HG03457 (cell line): ENCODE data around the gene GPC5.
"Not testable (repeated sequence)": the region's sequence is repeated elsewhere in the genome, so short reads cannot be mapped to it uniquely, and the experiment has no call there.

Experiments
- ATAC-seq: cut with Tn5 transposase; IDR thresholded peaks from one replicate; pipeline ENCODE4 v1.9.1; 2021; ENCODE audit warnings: moderate number of reproducible peaks; ENCODE audit not compliant: unreplicated experiment

GPC5 gene

DNA sequence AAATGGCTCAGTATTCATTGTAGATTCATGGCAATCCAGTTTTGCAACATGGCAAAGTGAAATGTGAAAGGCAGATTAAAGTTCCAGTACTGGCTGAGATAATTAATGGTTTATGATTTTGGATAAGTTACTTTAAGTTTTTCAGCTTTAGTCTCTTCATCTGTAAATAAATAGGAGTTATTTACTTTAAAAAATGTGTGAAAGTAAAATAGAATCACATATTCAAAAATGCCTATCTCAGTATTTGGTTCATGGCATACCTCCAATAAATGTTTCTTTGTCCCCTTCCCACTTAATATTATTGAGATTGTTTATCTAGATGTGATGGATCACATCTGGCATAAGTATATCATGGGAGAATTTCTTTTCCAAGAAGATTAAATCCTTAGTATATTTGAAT, 426.0 kb downstream of the GPC5 start:
- ATAC-seq = no peak

DNA sequence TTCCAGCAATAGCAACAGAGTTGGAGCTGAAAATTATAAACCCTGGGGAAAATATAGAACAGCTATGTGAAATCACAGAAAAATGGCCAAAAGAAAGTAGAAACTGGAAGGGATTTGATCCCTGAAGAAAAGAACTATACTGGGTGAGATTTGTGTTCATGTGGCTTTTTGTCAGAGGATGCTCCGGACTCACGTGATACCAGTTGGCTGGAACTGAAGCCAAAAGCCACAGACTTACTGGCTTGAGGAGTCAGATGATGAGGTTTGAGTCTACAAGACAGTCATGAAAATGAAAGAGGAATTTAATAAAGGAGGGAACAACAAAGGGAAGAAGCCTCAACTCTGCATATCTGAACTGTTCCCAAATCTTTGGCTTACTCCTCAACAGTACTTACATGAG, 427.1 kb downstream of the GPC5 start:
- ATAC-seq = no peak

DNA sequence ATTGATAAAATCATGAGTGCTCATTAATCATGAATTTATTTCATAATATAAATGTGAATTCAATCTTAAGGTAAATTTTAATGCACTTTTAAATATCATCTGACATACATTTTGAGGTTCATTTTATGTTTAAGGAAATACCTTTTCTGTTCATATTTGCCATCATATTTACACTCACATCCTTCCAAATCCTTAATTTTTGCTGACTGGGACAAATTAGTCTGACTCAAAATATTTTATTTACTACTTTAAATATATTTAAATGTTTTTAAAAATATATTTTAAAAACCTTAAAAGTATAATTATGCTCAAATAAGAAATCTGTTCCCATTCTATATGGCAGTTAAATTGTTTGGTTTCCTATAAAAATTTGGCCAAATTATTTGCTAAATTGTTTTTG, 438.1 kb downstream of the GPC5 start:
- ATAC-seq = no peak

DNA sequence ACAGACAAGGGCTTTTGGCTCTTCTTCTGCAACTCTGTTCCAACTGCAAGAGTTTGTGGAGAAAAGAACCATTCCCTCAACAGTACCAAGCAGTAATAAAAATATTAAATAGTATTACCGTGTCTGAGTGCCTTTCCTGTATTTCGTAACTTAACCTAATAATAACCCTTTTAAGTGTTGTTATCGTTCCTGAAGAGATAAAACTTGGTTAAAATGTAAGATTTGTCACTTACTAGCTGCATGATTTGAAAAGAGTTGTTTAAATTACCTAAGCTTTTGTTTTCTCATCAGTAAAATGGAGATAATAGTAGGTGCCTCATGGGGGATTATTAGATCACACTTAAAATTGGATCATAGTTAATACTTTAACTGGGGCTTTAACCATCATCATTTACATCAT, 447.2 kb downstream of the GPC5 start:
- ATAC-seq = no peak

DNA sequence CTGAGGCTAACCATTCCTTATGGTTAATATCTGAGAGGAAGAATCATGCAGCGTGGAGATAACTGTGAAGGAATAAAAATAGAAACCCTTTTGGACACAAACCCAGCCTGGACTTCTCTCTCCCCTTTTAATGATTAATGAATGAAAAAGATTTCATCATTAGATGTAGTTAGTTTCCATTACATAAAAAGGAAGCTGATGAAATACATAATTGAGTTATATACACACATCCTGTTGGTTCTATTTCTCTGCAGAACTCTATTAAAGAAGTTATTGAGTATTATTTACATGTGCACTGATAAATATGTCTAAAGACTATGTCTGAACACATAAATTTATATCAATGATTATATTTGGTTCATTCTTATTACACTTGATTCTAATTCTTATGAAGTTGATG, 465.3 kb downstream of the GPC5 start:
- no peak for ATAC-seq

DNA sequence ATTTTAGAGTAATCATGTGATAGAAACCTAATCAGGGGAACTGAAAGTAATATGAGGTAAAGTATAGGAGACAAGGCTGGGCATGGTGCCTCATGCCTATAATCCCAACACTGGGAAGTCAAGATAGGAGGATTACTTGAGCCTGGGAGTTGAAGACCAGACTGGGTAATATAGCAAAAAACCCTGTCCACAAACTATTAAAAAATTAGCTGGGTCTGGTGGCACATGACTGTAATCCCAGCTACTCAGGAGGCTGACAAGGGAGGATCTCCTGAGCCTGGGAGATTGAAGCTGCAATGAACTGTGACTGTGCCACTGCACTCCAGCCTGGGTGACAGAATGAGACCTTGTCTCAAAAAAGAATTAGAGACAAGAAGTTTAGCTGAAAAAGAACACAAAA, 469.9 kb downstream of the GPC5 start:
- ATAC-seq = no peak

DNA sequence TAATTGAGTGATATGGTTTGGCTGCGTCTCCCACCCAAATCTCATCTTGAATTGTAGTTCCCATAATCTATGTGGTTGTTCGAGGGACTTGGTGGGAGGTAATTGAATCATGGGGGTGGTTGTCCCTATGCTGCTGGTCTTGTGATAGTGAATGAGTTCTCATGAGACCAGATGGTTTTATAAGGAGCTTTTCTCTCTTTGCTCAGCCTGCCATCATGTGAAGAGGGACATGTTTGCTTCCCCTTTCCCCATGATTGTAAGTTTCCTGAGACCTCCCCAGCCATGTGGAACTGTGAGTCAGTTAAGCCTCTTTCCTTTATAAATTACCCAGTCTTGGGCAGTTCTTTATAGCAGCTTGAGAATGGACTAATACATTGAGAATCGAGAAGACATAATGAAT, 480.1 kb downstream of the GPC5 start:
- no peak for ATAC-seq

DNA sequence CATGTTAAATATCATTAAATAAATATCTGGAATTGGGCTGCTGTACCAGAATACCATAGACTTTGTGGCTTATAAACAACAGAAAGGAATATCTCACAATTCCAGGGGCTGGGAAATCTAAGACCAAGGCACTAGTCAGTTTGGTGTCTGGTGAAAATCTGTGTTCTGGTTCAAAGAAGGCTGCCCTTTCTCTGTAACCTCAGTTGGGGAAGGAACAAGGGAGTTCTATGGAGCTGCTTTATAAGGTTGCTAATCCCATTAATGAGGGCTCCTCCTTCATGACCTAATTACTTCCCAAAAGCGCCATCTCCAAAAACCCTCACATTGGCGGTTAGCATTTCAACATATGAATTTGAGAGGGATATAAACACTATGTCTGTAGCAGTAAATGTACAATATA, 480.9 kb downstream of the GPC5 start:
- ATAC-seq = no peak

DNA sequence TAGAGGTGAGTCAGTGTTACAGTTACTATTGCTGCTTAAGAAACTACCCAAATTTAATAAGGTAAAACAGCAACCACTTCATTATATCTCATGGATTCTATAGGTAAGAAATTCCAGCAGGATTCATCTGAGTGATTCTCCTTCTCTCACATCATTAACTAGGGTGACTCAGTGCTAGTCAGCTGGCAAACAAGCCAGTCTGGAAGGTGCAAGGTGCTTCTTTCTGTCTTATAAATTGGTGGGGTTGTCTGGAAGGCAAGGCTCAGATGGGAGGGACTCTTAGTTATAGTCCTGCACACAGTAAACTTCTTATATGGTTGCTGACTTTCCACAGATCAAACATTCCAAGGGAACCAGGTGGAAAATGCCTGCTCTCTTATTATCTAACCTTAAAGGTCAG, 484.5 kb downstream of the GPC5 start:
- ATAC-seq = no peak

DNA sequence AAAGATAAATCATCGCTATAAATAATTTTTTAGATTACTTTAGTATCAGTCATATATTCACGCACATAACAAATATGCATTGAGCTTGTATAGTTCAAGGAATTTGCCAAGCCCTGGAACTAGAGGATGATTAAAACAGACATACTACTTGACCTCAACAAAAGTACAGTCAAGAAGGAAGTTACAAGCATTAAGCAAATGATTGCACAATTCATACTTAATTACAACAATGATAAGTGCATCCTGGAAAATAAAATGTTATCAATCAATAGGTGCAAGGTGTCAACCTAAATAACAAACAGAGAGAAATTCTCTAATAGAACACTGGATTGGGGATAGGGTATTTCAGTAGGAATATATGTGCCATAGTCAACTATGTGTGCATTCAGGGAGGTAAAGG, 491.2 kb downstream of the GPC5 start:
- ATAC-seq = no peak

DNA sequence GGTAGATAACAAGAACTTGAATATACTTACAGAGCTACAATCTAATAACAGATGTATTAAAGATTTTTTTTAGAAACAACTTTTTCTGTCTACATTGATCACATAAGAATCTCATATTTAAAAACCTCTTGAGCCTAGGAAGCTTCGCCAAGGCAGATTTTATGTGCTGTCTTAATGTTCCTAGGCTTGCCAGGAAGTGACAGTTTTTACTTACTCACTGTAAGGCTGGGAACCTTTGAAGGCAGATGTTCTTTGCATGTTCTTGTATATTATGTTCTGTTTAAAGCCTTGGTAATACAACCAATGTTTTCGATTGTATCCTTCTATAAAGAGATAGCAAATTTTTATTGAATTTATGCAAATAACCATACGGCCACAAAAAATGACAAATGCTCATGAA, 492.7 kb downstream of the GPC5 start:
- no peak for ATAC-seq

DNA sequence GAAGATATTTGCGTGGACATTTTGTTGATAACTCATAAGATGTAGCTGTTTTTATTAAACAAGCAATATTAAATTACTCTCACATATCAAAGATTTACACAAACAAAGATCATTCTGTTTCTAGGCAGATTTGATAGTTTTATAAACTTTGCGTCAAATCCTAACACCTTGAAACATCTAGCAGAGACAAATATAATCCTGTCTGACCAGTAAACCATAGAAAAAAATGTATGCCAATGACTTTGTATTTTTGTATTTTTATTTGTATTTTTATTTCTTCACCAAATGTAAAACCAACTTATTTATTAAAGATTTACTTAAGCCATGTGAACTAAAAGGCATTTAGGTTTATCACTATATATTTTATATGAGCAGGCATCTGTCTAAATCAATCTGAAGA, 494.6 kb downstream of the GPC5 start:
- no peak for ATAC-seq

DNA sequence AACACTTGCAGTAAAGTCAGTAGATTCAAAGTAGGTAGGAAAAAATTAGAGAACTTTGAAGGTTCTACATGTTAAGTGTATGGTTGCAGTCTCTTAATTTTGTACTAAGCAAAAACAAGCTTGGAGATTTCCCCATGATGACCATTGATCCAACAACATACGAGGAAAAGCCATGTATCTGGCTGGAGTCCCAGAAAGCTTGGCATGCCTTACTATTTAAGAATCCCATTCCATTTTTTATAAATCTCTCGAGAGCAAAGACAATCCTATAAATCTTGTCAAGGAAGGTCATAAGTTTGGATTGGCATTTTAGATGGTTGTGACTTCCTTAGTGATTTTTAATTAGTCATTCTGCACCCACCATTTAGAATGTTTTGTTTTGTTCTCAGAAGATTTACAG, 495.9 kb downstream of the GPC5 start:
- no peak for ATAC-seq

DNA sequence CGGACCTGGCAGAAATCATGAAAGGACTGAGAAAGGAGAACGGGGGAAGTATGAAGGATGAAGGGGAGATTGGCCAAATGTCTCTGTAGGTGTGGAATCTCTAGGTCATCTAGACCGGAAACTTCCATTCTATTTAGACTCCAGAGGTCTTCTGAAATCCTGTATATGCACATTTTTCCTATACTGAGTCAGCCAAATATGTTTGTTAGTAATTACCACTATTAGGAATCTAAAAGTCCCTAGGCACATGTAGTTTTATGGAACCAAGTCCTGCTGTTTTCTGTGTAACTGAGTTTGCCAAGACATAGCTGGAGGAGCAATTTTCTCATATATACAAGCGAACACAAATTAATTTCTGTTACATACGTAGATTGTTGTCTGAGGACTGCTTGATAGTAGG, 498.1 kb downstream of the GPC5 start:
- no peak for ATAC-seq

DNA sequence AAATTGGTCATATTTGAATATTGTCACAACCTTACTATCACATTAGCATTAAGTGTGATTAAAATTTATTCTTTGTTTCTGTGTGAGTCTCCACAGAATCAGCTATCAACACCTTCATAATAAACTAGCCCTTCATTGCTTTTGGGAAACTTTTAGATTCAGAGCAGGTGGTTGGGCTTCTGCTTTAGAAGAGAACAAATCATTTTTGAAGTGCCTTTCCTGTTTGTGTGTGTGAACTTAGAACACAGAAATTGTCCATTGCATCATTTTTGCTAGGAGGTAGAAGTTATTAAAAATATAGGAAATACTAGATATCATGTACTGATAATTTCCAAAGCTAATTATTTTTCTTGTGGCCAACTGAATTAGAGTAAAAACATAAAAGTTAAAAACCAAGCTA, 500.6 kb downstream of the GPC5 start:
- ATAC-seq = not testable (repeated sequence)

DNA sequence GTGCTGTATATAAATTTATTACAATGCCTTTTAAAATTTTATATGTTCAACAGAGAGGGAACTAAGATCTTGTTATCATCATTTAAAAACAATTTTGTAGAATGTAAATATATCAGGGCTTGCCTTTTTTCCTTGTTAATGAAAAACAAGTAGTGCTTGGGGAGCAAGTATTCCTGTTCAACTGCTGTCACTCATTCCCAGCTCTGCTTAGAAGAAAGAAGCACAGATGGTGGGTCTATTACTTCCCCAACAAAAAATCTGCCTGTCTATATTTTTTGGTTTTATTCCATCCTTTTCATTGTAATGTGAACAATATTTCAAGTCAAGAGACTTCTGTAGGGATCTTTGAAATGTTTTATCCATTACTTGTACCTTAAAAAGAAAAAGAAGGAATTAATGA, 503.9 kb downstream of the GPC5 start:
- no peak for ATAC-seq

DNA sequence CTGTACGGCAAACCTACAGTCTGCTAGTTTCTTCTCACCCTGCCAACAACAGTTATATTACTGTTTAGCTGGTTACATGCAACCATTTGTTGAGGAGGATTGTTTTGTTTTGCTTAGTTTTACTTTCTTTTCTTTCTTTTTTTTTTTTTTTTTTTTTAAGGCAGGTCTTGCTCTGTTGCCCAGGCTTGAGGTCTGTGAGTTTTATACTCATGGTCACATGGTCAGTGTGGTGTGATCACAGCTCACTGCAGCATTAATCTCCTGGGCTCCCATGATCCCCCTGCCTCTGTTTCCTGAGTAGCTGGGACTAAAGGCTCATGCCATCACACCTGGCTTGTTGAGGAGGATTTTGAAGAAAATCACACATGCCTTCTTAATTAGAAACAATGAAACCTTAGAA, 505.6 kb downstream of the GPC5 start:
- peak; percentile 96 for ATAC-seq

DNA sequence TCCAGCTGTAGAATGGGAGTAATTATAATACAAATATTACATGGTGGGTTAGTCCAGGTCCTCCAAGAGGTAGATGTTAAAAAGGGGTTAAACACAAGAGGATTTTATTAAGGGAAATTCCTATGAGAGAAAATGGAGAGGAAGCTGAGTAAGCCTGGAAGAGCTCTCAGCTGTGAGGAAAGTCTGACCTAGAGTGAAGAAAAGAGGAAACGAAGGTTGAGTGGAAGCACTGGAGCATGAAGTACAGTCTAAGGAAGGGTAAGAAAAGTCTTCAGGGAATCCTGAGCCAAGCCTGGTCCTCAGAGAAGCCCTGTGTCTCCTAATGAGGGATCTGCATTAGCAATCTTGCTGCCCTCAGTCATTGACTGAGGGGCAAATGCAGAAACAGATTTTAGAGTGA, 506.2 kb downstream of the GPC5 start:
- ATAC-seq = no peak

DNA sequence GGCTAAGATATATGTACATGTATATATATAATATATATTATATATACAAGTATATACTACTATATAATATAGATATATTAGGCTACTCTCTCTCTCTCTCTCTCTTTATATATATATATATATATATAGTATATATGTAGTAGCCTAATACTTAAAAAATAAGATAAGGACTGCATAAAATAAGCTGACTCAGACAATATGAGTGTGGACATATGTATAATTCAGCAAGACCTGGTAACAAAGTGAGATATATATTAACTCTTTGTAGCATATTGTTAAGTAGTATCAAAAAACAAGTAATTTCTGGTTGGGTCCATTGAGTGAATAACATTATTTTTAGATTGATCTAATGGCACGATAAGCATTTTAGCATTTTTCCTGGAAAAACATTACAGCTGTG, 509.0 kb downstream of the GPC5 start:
- ATAC-seq = no peak

DNA sequence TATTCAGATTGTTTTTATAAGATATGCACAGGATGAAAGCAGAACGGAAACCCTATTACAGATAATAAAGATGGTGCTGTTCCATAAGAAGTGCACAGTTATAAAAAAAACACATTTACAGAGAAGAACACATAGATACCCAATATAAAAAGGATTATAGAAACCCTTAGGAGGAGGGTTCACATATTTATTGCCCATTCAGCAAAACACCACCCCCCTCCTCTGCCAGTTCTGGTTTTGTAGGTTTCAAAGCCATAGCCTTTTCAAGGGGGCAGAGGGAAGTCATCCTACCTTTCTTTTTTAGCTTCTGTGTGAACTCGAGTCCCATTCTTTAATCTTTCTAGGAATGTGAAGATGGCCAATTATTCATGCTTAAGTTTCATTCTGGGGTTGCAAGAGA, 511.2 kb downstream of the GPC5 start:
- no peak for ATAC-seq

DNA sequence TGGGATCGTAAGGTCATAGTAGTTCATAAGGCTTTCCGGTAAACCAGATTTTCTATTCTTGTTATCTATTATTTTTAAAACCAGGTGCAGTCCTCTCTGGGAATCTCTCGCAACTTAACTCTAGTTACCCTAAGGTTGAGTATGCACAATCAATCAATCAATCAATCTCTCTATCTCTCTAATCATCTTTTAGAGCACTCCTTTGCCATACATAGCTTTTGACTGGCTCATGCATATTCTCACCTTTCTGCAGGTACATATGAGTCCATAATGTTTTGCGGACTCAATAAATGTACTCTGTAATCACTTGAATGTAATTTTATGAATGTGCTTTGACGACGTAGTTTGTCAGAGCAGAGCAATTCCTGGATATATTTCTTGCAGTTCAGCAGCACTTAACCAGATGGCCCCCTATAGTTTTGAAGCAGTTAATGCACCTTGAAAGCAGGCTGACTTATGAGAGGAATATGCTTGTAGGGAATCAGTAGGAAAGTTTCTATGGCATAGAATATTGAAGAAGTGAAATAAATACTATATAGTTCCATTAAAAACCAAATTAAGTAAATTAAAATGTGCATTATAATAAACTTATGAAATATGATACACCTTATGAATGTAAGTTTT, 524.7 kb downstream of the GPC5 start:
- ATAC-seq = no peak

DNA sequence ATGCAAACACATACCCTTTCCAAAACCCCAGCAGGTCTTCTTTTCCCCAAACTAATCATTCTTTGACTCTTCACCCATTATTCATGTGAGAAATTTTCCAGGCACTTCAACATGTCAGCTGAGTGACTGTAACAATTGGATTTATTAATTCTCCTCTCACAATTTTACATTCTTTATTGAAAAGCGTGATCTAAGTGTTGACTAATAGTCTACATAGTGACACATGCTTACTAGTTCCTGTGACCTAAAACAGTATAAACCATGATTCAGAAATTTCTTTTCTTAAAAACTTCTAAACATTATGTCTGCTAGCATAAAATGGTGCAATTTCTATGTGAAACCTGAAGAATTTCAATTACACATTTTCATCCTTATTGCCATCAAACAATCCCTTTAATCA, 532.3 kb downstream of the GPC5 start:
- no peak for ATAC-seq

DNA sequence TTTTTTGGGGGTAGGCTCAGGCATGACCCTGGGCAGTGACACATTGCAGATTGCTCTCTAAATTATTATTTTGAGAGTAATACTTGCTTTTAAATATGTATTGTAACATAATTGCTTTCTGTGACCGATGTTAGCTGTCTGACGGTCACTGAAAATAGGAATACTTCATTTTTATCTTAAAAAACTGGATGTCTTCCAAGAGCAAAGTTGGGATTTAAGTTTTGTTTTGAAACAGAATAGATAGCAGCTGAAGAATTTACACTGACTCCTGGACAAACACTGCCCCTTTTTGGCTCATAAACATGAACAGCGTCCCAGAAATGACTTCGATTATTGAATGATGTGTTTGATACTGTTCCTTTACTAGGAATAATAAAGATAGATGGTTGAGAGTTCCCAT, 535.9 kb downstream of the GPC5 start:
- ATAC-seq = no peak
